Stimulated activated CD8-positive, alpha-beta memory T cell treated with anti-CD3 and anti-CD28 coated beads, Interleukin-4, amount 100 ng/mL, for 1 hour (primary cell): ENCODE data around the gene SRPK1.

Experiments
- DNase-seq, 2 donors: peaks; one replicate each; pipeline ENCODE4 v3.0.0-alpha.2; 2020; ENCODE audit warnings: low read depth in 2 of 2, low spot score in 1 of 2

The SRPK1 gene

DNA sequence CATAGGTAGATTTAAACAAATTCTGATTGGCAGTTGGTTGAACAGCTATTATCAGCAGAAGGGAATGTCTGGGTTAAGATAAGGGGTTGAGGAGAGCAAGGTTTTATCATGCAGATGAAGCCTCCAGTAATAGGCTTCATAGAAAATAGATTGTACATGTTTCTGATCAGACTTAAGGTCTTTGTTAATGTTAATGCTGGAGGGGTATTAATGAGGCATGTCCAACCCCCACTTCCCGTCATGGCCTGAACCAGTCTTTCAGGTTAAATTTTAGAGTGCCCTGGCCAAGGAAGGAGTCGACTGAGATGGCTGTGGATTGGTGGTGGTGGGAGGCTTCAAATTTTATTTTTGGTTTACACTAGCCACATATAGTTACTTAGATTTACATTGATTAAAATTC, 136.7 kb downstream of the SRPK1 start:
- DNase-seq, result no peak
